T-helper 1 cell treated with Interleukin-12 subunit alpha and Interleukin-12 subunit beta and Interleukin-4 antibody, amounts not matched to agents 30 μg/mL and 1 μg/mL, for 36 hours (primary cell): ENCODE data around the gene TTLL11.

Experiments
- H3K27ac Mint-ChIP-seq: one replicate; pipeline ENCODE4 v1.8.0; 2021; ENCODE audit warnings: mild to moderate bottlenecking, mixed read lengths
- H3K27me3 Mint-ChIP-seq: one replicate; pipeline ENCODE4 v1.8.0; 2021; ENCODE audit warnings: low read depth, mixed read lengths
- H3K36me3 Mint-ChIP-seq: one replicate; pipeline ENCODE4 v1.8.0; 2021; ENCODE audit warnings: low read depth, mixed read lengths
- H3K4me1 Mint-ChIP-seq: one replicate; pipeline ENCODE4 v1.8.0; 2021; ENCODE audit warnings: low read depth, mixed read lengths
- H3K4me3 Mint-ChIP-seq: one replicate; pipeline ENCODE4 v1.8.0; 2021; ENCODE audit warnings: mild to moderate bottlenecking, moderate library complexity, mixed read lengths
- H3K9me3 Mint-ChIP-seq: one replicate; pipeline ENCODE4 v1.8.0; 2021; ENCODE audit warnings: mixed read lengths

TTLL11 gene

DNA sequence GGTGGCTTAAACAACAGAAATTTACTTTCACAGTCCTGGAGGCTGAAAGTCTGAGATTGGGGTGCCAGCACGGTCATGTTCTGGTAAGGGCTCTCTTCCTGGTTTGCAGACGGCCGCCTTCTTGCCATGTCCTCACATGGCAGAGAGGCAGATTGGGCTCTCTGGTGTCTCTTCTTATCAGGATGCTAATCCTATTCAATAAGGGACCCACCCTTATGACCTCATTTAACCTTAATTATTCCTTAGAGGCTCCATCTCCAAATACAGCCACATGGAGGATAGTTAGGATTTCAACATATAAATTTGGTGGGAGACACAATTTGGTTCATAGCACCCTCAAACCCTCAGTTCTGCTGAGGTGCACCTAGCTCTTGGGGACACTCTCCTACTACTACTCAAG, 261.2 kb downstream of the TTLL11 start:
- H3K9me3 Mint-ChIP-seq = no peaks in the 10 kb centered on the region
- H3K27ac Mint-ChIP-seq = no peak overlapping the region
- no peaks in the 10 kb centered on the region for H3K4me1 Mint-ChIP-seq
- H3K27me3 Mint-ChIP-seq = no peaks in the 10 kb centered on the region
- no peak overlapping the region for H3K4me3 Mint-ChIP-seq
- H3K36me3 Mint-ChIP-seq = no peaks in the 10 kb centered on the region

DNA sequence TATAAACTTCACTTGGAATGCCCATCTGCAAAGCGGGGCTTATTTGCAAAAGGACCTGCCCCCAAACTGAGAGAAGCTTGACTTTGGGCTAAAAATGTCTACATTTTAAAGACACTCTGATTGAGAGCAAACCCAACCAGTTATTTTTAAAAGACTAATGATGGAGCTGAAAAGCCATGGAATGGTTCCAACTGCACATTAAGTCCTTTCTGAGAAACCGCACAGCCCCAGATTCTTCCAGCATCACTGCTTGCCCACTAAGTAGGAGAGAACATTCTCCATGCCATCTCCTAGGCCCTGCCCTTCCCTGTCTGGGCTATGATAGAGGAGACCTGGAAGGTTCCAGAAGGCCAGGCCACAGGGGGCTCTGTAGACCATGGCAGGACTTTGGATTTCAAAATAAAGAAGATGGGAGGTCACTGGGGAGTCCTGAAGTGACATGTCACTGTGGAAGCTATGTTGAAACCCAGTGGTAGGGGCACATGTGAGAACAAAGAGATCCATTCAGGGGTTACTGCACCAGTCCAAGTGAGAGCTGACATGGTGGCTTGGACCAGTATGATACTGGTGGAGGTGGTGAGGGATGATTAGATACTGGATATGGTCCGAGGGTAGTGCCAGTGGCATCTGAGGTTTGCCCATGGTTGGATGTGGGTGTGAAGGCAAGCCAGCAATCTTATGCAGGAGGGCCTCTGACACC, 262.5 kb downstream of the TTLL11 start:
- no peak overlapping the region for H3K27ac Mint-ChIP-seq
- no peaks in the 10 kb centered on the region for H3K36me3 Mint-ChIP-seq
- no peaks in the 10 kb centered on the region for H3K27me3 Mint-ChIP-seq
- no peaks in the 10 kb centered on the region for H3K4me1 Mint-ChIP-seq
- H3K9me3 Mint-ChIP-seq = no peaks in the 10 kb centered on the region
- H3K4me3 Mint-ChIP-seq = no peak overlapping the region

GRCh38 chr9:121827251-121827967, 265.7 kb downstream of the TTLL11 start:
- H3K9me3 Mint-ChIP-seq = no peaks in the 10 kb centered on the region
- no peaks in the 10 kb centered on the region for H3K4me1 Mint-ChIP-seq
- H3K4me3 Mint-ChIP-seq = no peak overlapping the region
- H3K27ac Mint-ChIP-seq = no peak overlapping the region
- H3K27me3 Mint-ChIP-seq = no peaks in the 10 kb centered on the region
- H3K36me3 Mint-ChIP-seq = no peaks in the 10 kb centered on the region

- Mint-ChIP-seq H3K4me3 (no peak overlapping the region), H3K4me1 (no peaks in the 10 kb centered on the region)
Measured at GRCh38 chr9:121826711-121827110, 266.4 kb downstream of the TTLL11 start.

DNA sequence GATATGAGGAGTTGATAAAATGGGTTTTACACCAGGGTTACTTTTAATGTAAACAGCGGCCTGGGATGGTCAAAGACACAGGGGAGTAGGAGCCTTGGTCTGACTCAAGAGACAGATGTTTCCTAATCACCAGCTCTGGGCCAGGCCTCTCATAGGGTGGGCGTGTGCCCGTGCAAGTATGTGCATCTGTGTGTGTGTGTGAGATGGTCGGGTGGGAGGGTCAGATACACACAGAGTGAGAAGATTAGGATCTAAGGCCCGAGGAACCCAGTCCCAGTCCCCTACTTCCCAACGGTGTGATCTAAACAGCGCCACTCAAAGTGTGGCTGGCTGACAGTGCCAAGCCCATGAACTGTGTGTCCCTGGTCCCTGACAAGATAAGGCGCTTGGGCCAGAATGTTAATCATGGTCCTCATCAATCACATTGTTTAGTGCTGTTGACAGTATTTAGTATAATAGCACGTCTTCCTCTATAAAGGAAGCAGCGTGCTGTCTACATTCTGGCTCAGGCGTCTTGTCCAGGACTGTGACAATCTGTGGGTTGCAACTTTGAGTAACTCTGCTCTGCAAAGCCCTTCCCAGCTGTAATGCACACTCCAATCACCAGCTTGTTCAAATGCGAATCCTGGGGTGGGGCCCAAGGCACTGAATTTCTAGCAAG, 267.9 kb downstream of the TTLL11 start:
- Mint-ChIP-seq H3K27me3 (no peaks in the 10 kb centered on the region), H3K4me3 (no peak overlapping the region), H3K4me1 (no peaks in the 10 kb centered on the region), H3K36me3 (no peaks in the 10 kb centered on the region), H3K9me3 (no peaks in the 10 kb centered on the region), H3K27ac (no peak overlapping the region)

More at GRCh38 chr9:121826711-121827110, 266.4 kb downstream of the TTLL11 start:
- no peaks in the 10 kb centered on the region for H3K9me3 Mint-ChIP-seq
- H3K27ac Mint-ChIP-seq = no peak overlapping the region
- no peaks in the 10 kb centered on the region for H3K27me3 Mint-ChIP-seq
- no peaks in the 10 kb centered on the region for H3K36me3 Mint-ChIP-seq

DNA sequence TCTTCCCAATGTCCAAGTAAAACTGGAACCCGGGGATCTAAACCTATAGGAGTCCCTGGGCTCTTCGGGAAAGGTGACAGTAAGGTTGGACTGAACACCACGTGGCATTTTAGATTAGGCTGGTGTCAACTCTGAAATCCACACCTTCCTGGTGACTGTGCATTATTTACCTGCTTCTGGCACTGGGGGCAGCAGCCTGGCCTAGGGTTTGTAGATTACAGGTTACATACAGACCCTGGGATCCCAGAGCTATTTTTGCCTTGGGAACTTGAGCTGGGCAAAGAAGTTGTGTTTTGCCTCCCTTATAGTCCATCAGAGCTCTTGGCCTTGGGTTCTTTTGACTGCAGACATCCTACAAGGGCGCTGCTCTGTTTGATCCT, 268.5 kb downstream of the TTLL11 start:
- Mint-ChIP-seq H3K4me3 (no peak overlapping the region), H3K27ac (no peak overlapping the region), H3K9me3 (no peaks in the 10 kb centered on the region), H3K27me3 (no peaks in the 10 kb centered on the region), H3K36me3 (no peaks in the 10 kb centered on the region), H3K4me1 (no peaks in the 10 kb centered on the region)

DNA sequence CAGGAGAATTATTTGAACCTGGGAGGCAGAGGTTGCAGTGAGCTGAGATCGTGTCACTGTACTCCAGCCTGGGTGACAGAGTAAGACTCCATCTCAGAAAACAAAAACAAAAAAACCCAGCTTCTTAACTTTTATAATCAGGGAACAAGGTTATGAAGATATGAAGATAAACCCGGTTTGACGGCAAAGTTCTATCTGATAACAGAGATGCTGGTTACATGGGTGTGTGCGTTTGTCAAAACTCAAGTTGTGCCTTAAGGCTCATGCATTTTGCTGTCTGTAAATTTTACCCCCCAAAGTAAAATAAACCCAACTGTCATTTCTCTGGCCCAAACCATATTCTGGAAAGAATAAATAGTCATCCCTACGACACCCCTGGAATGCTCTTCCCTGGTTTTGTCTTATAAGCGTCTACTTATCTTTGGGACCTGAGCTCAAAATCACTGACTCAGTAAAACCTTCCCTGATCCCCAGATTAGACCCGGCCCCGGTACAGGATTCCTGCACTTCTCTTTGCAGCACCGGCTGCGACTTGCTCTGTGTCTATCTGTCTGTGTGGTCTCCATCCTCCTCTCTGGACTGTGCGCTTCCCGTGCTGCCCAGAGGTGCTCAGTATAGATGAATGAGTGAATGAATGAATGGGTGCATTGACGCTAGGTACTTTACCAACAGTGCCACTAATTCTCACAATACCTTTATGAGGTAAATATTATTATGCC, 269.5 kb downstream of the TTLL11 start:
- no peak overlapping the region for H3K27ac Mint-ChIP-seq

GRCh38 chr9:121822093-121823085, 270.7 kb downstream of the TTLL11 start:
- Mint-ChIP-seq H3K9me3 (no peaks in the 10 kb centered on the region), H3K36me3 (no peaks in the 10 kb centered on the region), H3K4me3 (no peak overlapping the region), H3K27ac (no peak overlapping the region), H3K27me3 (no peaks in the 10 kb centered on the region), H3K4me1 (no peaks in the 10 kb centered on the region)

More for the DNA sequence above, 269.5 kb downstream of the TTLL11 start:
- Mint-ChIP-seq H3K4me3 (no peak overlapping the region), H3K9me3 (no peaks in the 10 kb centered on the region), H3K4me1 (no peaks in the 10 kb centered on the region), H3K36me3 (no peaks in the 10 kb centered on the region), H3K27me3 (no peaks in the 10 kb centered on the region)

DNA sequence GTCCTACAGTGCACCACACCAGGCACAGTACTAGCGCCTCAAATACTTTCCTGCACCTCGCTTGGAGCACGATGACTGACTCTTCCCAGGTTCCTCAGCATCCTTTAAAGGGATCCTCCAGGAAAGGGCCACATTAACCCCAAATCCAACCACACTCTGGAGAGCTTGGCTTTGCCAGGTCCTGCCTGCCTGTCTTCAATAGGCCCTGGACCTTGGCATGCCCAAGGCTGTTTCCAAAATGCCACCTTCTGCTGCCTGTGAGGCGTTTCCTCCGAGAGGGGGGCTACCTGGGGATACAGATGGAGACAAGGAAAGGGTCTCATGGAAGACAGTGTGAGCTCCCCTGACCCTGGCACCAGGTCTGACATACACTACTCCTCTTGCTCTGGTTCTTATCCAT, 271.8 kb downstream of the TTLL11 start:
- Mint-ChIP-seq H3K4me3 (no peak overlapping the region), H3K4me1 (no peaks in the 10 kb centered on the region)

GRCh38 chr9:121820286-121821005, 272.7 kb downstream of the TTLL11 start:
- H3K27ac Mint-ChIP-seq = no peak overlapping the region
- no peaks in the 10 kb centered on the region for H3K27me3 Mint-ChIP-seq
- no peaks in the 10 kb centered on the region for H3K4me1 Mint-ChIP-seq
- H3K4me3 Mint-ChIP-seq = no peak overlapping the region
- H3K9me3 Mint-ChIP-seq = no peaks in the 10 kb centered on the region
- no peaks in the 10 kb centered on the region for H3K36me3 Mint-ChIP-seq

More for the DNA sequence above, 271.8 kb downstream of the TTLL11 start:
- Mint-ChIP-seq H3K36me3 (no peaks in the 10 kb centered on the region), H3K9me3 (no peaks in the 10 kb centered on the region), H3K27me3 (no peaks in the 10 kb centered on the region), H3K27ac (no peak overlapping the region)

DNA sequence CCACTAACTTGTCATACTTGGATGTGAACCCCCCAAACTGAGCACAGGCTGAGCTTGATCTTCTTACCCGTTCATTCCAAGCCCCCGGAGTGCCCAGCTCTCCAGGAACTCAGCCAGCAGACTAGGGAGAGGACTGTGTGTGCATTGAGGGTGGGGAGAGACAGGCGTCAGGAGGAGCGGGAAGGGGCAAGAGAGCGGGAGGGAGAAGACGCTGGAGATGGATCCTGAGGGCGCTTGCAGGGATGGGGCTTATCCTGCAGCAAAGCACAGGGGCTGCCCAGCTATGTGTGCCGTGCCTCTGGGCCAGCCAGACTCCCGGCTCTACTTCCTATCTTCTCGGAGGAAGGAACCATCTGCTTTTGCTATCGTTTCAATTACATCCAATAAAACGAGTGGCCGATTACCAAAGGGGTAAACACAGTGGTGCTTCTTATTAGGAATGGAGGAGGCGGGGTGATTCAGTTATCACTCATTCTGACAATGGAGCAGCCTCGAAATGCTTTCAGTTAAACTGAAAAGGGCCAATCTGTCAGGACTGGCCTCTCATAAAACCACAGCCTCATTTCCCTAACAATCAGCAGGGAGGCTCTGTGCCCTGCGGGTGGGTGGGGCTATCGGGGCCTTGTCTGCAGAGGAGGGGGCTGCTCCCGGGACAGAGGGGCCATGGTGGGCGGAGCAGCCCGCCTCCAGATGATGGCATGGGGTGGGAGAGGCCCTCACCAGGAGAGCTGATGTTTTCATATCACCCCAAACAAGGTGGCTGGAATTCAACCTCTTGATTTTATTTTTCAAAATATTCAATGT, 273.5 kb downstream of the TTLL11 start:
- no peak overlapping the region for H3K4me3 Mint-ChIP-seq
- H3K36me3 Mint-ChIP-seq = no peaks in the 10 kb centered on the region
- H3K4me1 Mint-ChIP-seq = no peaks in the 10 kb centered on the region
- H3K27ac Mint-ChIP-seq = no peak overlapping the region
- H3K9me3 Mint-ChIP-seq = no peaks in the 10 kb centered on the region
- H3K27me3 Mint-ChIP-seq = no peaks in the 10 kb centered on the region

DNA sequence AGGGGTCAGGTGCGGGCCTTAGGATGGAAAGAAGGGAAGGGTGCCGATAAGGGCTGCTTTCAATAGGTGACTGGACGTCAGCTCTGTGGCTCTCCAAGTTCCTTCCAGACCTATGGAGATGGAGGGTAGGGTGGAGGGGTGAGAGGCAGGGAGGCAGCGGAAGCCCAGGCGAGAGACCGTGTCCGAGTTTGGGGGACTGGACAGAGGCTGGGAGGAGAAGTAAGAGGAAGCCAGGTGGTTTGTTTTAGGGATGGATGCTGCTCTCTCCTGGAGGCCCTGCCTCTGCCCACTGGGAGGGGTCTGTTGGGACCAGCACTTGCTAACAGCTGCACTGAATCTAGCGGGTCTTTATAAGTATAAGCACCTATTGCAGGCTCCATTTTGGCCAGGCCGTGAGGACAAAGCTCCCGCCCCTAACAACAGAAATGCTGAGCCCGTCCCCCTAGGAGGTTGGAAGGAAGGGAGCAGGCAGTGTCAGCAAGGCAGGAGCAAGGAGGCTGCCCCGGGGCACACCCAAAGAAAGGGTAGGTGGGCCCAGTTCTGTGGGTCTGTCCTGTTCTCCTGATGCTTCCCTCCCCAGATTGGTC, 274.2 kb downstream of the TTLL11 start:
- H3K27ac Mint-ChIP-seq = no peak overlapping the region
- no peaks in the 10 kb centered on the region for H3K27me3 Mint-ChIP-seq
- H3K4me1 Mint-ChIP-seq = no peaks in the 10 kb centered on the region
- H3K4me3 Mint-ChIP-seq = no peak overlapping the region
- no peaks in the 10 kb centered on the region for H3K9me3 Mint-ChIP-seq
- H3K36me3 Mint-ChIP-seq = no peaks in the 10 kb centered on the region
